GM18867 (cell line): ENCODE data around the gene ENTPD8.
"Not testable (repeated sequence)": the region's sequence is repeated elsewhere in the genome, so short reads cannot be mapped to it uniquely, and the experiment has no call there.

Experiments
- ATAC-seq: cut with Tn5 transposase; IDR thresholded peaks from one replicate; pipeline ENCODE4 v1.9.1; 2021; ENCODE audit warnings: mild to moderate bottlenecking, moderate library complexity; ENCODE audit not compliant: unreplicated experiment

The ENTPD8 gene

DNA sequence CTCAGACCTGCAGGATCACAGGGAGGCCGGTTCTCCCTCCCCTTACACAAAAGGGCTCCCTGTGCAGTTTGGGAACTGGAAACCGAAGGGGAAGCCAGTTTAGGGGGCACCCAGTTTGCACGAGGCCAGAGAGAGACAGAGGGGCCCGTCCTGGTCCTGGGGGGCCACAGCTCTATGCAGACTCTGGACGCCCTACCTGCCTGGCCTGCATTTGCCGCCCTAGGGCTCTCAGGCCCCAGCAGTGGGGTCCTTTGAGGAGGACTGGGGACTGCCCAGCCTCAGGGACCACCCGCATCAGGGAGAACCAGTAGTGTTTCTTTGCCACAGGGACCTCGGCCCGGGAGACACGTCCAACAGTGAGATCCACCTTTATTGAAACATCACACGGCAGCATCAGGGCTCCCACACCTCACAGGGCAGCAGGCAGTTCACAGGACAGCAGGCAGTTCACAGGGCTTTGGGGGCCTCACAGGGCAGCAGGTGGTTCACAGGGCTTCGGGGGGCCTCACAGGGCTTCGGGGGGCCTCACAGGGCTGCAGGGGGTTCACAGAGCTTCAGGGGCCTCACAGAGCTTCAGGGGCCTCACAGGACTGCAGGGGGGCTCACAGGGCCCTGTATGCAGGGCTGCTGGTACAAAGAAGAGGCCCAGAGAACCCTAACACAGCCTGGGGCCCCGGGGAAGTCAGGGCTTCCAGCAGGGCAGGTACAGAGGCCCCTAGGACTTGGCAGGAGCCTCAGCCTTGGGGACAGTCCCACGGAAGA, 18.6 kb upstream of the ENTPD8 start:
- ATAC-seq, result no peak

GRCh38 chr9:137459152-137459600, 18.0 kb upstream of the ENTPD8 start, which contains the start of gene NSMF:
Gene NSMF (minus strand): TSS chr9:137459334. CDS start chr9:137459102, 232 bp downstream.
- peak; percentile 66 for ATAC-seq

- peak; percentile 4 for ATAC-seq
Measured at GRCh38 chr9:137458194-137459151, 17.3 kb upstream of the ENTPD8 start.

GRCh38 chr9:137457406-137458193, 16.4 kb upstream of the ENTPD8 start:
- no peak for ATAC-seq

GRCh38 chr9:137456864-137457405, 15.8 kb upstream of the ENTPD8 start:
- no peak for ATAC-seq

DNA sequence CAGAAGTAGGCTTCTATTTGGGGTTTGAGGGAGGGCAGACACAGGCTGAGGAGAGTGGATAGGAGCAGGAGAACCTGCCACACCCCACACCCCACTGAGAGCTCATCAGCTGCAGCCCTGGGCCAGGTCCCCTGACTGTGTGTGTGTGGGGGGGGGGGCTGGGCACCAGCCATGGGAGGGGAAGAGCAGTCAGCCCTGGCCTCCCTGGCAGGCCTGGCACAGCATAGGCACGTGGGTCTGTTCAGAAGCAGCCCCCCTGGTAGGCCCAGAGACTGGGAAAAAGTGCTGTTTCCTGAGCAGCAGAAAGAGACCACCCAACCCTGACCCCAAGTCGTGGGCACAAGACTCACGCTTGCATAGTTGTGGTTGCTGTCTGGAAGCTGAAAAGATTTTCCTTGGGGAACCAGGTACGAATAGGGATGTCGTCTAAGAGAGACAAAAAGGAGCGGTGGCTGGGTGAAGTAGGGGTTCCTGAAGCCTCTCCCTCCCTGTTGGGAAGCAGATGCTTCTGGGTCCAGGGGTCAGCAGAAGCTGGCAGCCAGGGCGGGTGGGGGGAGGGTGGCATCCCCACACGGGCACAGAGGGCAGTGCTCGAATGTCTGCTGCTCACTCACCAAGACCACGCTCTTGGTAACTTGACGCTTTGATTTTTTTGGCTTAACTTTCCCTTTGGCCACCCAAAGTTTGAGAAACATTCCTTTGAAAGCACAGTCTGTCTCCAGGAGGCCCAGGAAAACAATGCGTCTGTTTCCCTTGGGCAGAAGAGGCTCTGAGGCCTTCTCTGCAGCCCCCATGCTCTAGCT, 15.1 kb upstream of the ENTPD8 start:
- ATAC-seq, result no peak

DNA sequence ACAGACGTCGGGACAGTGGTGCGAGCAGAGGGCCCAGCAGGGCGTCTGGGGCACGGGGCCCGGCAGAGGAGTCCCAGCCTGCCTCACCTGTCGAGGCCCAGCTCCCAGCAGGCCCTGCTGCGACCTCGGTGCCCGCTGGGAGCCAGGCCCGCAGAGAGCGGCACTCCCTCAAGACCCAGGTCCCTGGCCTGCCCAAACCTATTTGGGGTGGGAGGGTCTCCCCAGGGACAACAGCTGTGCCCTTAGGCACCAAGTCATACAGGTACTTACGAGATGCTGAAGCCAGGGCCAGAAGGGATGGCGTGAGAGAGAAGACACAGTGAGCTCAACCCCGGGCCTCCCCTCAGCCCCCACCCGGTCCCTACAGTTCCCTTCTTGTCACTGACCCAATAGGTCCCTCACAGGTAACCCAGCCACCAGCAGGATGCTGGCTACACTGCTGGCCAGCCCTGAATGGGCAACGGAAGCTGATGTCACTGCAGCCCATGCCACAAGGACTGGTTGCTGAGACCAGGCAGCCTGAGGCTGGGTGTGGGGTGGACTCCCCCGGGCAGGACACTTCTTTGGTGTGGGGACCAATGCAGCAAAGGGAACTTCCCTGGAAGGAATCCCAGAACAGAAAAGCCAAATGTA, 14.3 kb upstream of the ENTPD8 start:
- ATAC-seq, result no peak

DNA sequence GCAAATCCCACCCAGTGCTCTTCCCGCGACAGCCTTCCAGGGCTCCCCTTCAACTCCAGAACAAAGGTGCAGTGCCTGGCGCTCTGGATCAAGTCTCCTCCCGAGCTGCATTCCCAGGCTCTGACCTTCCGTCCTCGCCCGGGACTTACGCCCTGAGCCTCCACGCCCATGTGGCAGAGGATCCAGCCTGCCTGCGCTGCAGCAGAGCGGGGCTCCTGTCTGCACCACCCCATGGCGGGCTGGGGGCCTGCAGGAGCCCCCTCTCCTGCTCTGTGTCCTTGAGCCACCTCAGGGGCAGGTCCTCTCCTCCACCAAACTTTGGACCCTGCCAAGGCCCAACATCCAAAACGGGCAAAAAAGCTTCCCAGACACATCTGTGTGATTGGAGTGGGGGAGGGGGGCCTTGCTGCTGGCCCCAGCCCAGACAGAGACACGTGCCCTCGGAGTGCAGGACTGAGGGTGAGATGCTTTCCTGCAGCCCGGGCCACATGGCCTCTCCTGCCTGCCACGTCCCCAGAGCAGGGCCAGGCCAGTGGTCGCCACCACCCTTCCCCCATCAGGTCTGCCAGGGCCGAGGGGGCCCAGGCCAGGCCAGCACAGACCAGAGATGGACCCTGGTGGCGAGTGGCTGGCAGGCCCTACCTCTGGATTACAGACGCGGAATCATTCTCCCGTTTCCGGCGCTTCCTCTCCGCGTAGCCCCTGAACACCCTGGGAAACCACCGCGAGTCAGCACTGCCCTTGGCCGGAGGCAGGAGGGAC, 13.6 kb upstream of the ENTPD8 start:
- no peak for ATAC-seq

DNA sequence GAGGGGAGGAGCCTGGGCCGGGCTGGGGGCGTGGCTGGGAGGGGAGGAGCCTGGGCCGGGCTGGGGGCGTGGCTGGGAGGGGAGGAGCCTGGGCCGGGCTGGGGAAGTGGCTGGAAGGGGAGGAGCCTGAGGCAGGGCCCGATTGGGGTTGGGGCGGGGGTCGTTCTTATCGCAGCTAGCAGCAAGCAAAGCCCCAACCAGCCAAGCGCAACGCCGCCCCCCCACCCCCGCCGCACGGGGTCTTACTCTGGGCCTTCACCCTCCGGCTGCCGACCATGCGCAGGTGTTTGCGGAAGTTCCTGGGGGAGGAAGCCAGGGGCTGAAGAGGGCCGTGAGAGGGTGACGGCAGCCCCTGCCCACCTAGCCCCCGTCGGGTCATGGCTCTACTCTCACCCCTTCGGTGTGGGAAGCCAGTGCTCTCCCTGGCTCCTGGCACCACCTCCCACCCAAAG, 13.0 kb upstream of the ENTPD8 start:
- peak; percentile 29 for ATAC-seq

DNA sequence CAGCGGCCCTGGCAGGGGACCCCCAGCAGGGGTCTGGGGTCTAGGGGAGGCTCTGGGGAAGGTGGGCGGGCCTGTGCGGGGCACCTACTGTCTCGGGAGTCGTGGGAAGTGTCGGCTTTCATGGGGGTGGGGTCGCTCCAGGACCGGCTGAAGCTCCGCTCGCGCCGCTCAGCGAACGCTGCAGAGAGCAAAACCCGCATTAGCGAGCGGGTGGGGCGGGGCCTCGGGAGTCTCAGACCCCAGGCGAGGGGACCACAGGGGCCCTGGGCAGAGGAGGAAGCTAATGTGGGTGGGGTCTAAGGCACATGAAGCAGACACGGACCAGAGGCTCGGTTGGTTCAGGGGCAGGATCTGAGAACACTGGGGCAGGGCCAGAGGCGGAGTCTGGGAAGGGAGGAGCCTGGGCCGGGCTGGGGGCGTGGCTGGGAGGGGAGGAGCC, 12.5 kb upstream of the ENTPD8 start:
- peak; percentile 47 for ATAC-seq

- ATAC-seq, result no peak
Measured at GRCh38 chr9:137452761-137453642, 11.8 kb upstream of the ENTPD8 start.

- ATAC-seq, result no peak
Measured at GRCh38 chr9:137452006-137452760, 11.0 kb upstream of the ENTPD8 start.

GRCh38 chr9:137451264-137452005, 10.3 kb upstream of the ENTPD8 start:
- ATAC-seq, result not testable (repeated sequence)

GRCh38 chr9:137450539-137451222, 9.5 kb upstream of the ENTPD8 start:
- not testable (repeated sequence) for ATAC-seq

DNA sequence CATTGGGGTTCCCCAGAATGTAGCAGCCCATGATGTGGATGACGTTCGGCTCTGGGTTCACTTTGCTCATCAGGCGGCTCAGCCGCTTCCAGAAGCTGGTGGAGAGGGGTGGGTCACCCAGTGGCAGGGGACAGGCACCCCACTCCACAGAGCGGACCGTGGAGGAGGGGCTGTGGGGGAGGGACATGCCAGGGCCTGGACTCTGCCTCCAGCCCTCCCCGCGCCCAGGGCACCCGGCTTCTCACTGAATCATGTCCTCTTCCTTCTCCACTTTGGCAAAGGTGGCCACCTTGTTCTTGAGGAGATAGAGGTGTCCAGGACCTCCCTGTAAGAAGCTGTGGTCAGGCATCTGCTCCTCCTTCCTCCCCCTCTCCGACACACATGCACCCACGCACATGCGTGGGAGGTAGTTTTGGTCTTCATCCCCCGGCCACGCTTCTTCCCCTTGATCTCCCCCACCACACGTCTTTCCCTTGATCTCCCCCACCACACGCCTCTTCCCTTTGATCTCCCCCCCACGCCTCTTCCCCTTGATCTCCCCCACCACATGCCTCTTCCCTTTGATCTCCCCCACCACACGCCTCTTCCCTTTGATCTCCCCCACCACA, 8.9 kb upstream of the ENTPD8 start:
- ATAC-seq, result no peak
